Endothelial cell of umbilical vein (primary cell): ENCODE data around the gene AIG1. TPM values are rescaled to one million over a fixed set of nuclear protein-coding genes. Genes with fewer than 3 reads are reported as not detected.

Experiments used
- BruUV-seq: library from RNA; stranded (reverse); fragments of 400-500 nt; replicated peaks from 2 replicates; lab custom pipeline; 2021; lab: Mats Ljungman, UMichigan
- CTCF ChIA-PET: fragments of 300-600, 350-600 bp; sonication (Branson Sonifier 250); formaldehyde crosslinking; loops from one replicate; lab custom pipeline; 2021; ENCODE audit warnings: antibody characterized with exemption, inconsistent platforms; lab: Charles Lee
- POLR2A ChIA-PET: fragments of 300-600, 350-600 bp; sonication (Branson Sonifier 250); formaldehyde crosslinking; loops from one replicate; lab custom pipeline; 2021; ENCODE audit warnings: antibody characterized with exemption, inconsistent platforms; lab: Charles Lee
- DNase-seq: peaks from one replicate; pipeline ENCODE4 v3.0.0-alpha.2; 2011; ENCODE audit warnings: low read depth, low spot score
- FAIRE-seq: peaks from 2 replicates; lab custom pipeline; 2011; peaks lifted over from hg19 to GRCh38; lab: Jason Lieb, UNC
- H2AFZ ChIP-seq: 2 replicates; pipeline ENCODE4 v1.6.0; 2012; ENCODE audit warnings: low read depth, low read length, control low read depth, inconsistent platforms
- H3K27ac ChIP-seq: 2 replicates; pipeline ENCODE4 v1.5.1; 2011; ENCODE audit warnings: low read depth, mild to moderate bottlenecking, control low read depth, low read length, moderate library complexity; ENCODE audit not compliant: insufficient read depth
- H3K27me3 ChIP-seq, 2 experiments: 2 replicates each; pipeline versions ENCODE4 v1.6.0 to v1.6.1; 2011; ENCODE audit warnings: low read length in 2 of 2, mixed read lengths in 1 of 2; ENCODE audit not compliant: control insufficient read depth in 2 of 2, insufficient read depth in 2 of 2
- H3K36me3 ChIP-seq, 2 experiments: 2 replicates in 1 of 2; 3 replicates in 1 of 2; pipeline ENCODE4 v1.5.1; 2011; ENCODE audit warnings: low read length in 2 of 2, mild to moderate bottlenecking in 1 of 2, moderate library complexity in 1 of 2; ENCODE audit not compliant: control insufficient read depth in 2 of 2, insufficient read depth in 2 of 2; ENCODE audit errors: extremely low read depth in 1 of 2
- H3K4me1 ChIP-seq: 3 replicates; pipeline ENCODE4 v1.5.1; 2011; ENCODE audit warnings: mild to moderate bottlenecking, low read length; ENCODE audit not compliant: control insufficient read depth, insufficient read depth; ENCODE audit errors: extremely low read depth
- H3K4me2 ChIP-seq: 2 replicates; pipeline ENCODE4 v1.6.1; 2011; ENCODE audit warnings: low read length, control low read depth, mixed read lengths; ENCODE audit not compliant: insufficient read depth
- H3K4me3 ChIP-seq, 3 experiments: fragments of 200-600 bp in 1 of 3; sonication (generic), shearing (Covaris generic) in 1 of 3; replicated peaks in 1 of 3; 2 replicates each; pipeline ENCODE4 v1.5.1; 2011 to 2016; ENCODE audit warnings: control low read depth in 3 of 3, low read length in 3 of 3, mild to moderate bottlenecking in 2 of 3, inconsistent platforms in 1 of 3, low read depth in 1 of 3, moderate library complexity in 1 of 3; ENCODE audit not compliant: insufficient read depth in 1 of 3
- H3K79me2 ChIP-seq: 2 replicates; pipeline ENCODE4 v1.6.0; 2012; ENCODE audit warnings: low read length, inconsistent platforms; ENCODE audit not compliant: control insufficient read depth, insufficient read depth
- H3K9ac ChIP-seq: replicated peaks from 2 replicates; pipeline ENCODE3; 2011; ENCODE audit warnings: low read length, control low read depth; ENCODE audit not compliant: insufficient read depth; ENCODE audit errors: extremely low read depth
- H3K9me1 ChIP-seq: replicated peaks from 3 replicates; pipeline ENCODE4 v1.6.0; 2011; ENCODE audit warnings: mild to moderate bottlenecking, low read length; ENCODE audit not compliant: control insufficient read depth, insufficient read depth; ENCODE audit errors: extremely low read depth
- H3K9me3 ChIP-seq: replicated peaks from 2 replicates; pipeline ENCODE4 v1.5.1; 2012; ENCODE audit warnings: low read length, inconsistent platforms; ENCODE audit not compliant: control insufficient read depth, insufficient read depth
- H4K20me1 ChIP-seq: replicated peaks from 2 replicates; pipeline ENCODE3; 2011; ENCODE audit warnings: mild to moderate bottlenecking, low read length; ENCODE audit not compliant: control insufficient read depth, insufficient read depth; ENCODE audit errors: extremely low read depth
- CTCF ChIP-seq, 2 donors: IDR thresholded peaks; 1 replicate in 1 of 2; 2 replicates in 1 of 2; pipeline ENCODE4 v1.5.1; 2011; ENCODE audit warnings: low read length in 2 of 2, mild to moderate bottlenecking in 2 of 2, moderate library complexity in 2 of 2, control low read depth in 1 of 2, inconsistent platforms in 1 of 2, low read depth in 1 of 2; ENCODE audit not compliant: insufficient read depth in 1 of 2; ENCODE audit errors: extremely low read depth in 1 of 2
- EZH2 ChIP-seq: IDR thresholded peaks from 2 replicates; pipeline ENCODE4 v1.6.1; 2012; ENCODE audit warnings: borderline replicate concordance, low read depth, mild to moderate bottlenecking, moderate library complexity, low read length, inconsistent platforms; ENCODE audit not compliant: severe bottlenecking
- FOS ChIP-seq: IDR thresholded peaks from 2 replicates; pipeline ENCODE4 v1.6.1; 2011; ENCODE audit warnings: mild to moderate bottlenecking, low read length, moderate library complexity, borderline replicate concordance; ENCODE audit not compliant: insufficient read depth
- GATA2 ChIP-seq: IDR thresholded peaks from 2 replicates; pipeline ENCODE4 v1.7.0; 2011; ENCODE audit warnings: low read depth, mild to moderate bottlenecking, moderate library complexity, mixed read lengths, low read length; ENCODE audit not compliant: insufficient read length, insufficient read depth
- JUN ChIP-seq: IDR thresholded peaks from 2 replicates; pipeline ENCODE4 v1.6.1; 2011; ENCODE audit warnings: borderline replicate concordance, low read depth; ENCODE audit not compliant: insufficient read length, insufficient read depth
- MAX ChIP-seq: IDR thresholded peaks from 2 replicates; pipeline ENCODE4 v1.6.1; 2011; ENCODE audit not compliant: insufficient read depth, insufficient read length
- MYC ChIP-seq: IDR thresholded peaks from one replicate; pipeline ENCODE4 v1.6.1; 2011; ENCODE audit warnings: mild to moderate bottlenecking, low read depth, low read length
- POLR2A ChIP-seq: IDR thresholded peaks from 2 replicates; pipeline ENCODE4 v1.6.1; 2012; ENCODE audit warnings: low read depth, mild to moderate bottlenecking, control low read depth, low read length
- POLR2AphosphoS5 ChIP-seq: IDR thresholded peaks from 2 replicates; pipeline ENCODE4 v1.6.1; 2012; ENCODE audit warnings: low read depth, mild to moderate bottlenecking, control low read depth, low read length, moderate library complexity; ENCODE audit not compliant: insufficient read depth
- dilution Hi-C: fragments of 300-500 bp; cut with MboI; formaldehyde crosslinking; loops from one replicate; pipeline ENCODE4 v1.15.0; 2019; ENCODE audit warnings: low sequenced_read_pairs; ENCODE audit not compliant: extremely low pct_ligation_motif_present
- intact Hi-C: fragments of 100-400 bp; cut with micrococcal nuclease; formaldehyde crosslinking; loops from one replicate; pipeline ENCODE4 v1.10.0; 2022
- polyA plus RNA-seq, 4 experiments: library from polyadenylated mRNA; depleted of rRNA in 3 of 4; stranded (reverse) in 3 of 4; unstranded in 1 of 4; fragments of >200 nt; gene quantifications; 2 replicates each; pipeline versions ENCODE4 v1.2.1 to v1.2.3, GENCODE V29; 2011 to 2012; ENCODE audit warnings: missing spikeins in 1 of 4
- total RNA-seq: library from RNA; stranded (reverse); gene quantifications from 2 replicates; pipeline ENCODE4 v1.2.3, GENCODE V29; 2021

Gene AIG1
- total and polyA plus RNA-seq, 2 donors (not counting 3 experiments of a cell fraction or from before 2014, with no cell fraction given): 17.7 to 22.7 TPM

- Histone ChIP-seq H3K27me3 (no peaks in the 10 kb centered on the region), H3K4me2 (no peak overlapping the region), H3K9me3 (no peaks in the 10 kb centered on the region), H3K27ac (no peak overlapping the region), H2AFZ (no peak overlapping the region), H3K36me3 (no peaks in the 10 kb centered on the region), H3K9ac (no peak overlapping the region), H3K4me3 (no peak overlapping the region), H3K79me2 (no peaks in the 10 kb centered on the region), H3K4me1 (peaks cover 20% of the 10 kb centered on the region), H3K9me1 (no peaks in the 10 kb centered on the region), H4K20me1 (no peaks in the 10 kb centered on the region)
- TF ChIP-seq EZH2 (no peak), CTCF (IDR thresholded peaks at IDR 0.05; ENCODE audit: extremely low read depth in 1 of 2, insufficient read depth in 1 of 2, low read depth in 1 of 2, low read length in 2 of 2) (no peak), JUN (no peak), MAX (no peak), MYC (no peak), GATA2 (no peak), FOS (no peak), POLR2AphosphoS5 (no peak), POLR2A (no peak)
- CTCF ChIA-PET: no interaction called here
- DNase-seq (no peak), FAIRE-seq (no peak)
- no TSS peak for BruUV-seq
- intact Hi-C loops: no loop called here
- POLR2A ChIA-PET: no interaction called here
- dilution Hi-C loops: no loop called here
These were observed 136.7 kb downstream of the AIG1 start for GRCh38 chr6:143197377-143197776.
